ENCODE measurements around the gene CFAP57. TPM values are rescaled to one million over a fixed set of nuclear protein-coding genes. Genes with fewer than 3 reads are reported as not detected.
A peak's percentile ranks its signal among the peaks of the same experiment; 100 is the strongest.

Gene CFAP57
- total and polyA plus RNA-seq, 2 of the 8 experiments (the other 6 are each of a cell fraction or from before 2014, with no cell fraction given), result 0.20 to 0.80 TPM

GRCh38 chr1:43285269-43285990 lies 113.3 kb downstream of the CFAP57 start, which contains the start of gene C1orf210 (continued):
- no peak for TF ChIP-seq GABPA (IDR thresholded peaks at IDR 0.05; ENCODE audit: borderline replicate concordance, insufficient read depth, low read length)
- no peak for TF ChIP-seq FOSL1 (IDR thresholded peaks at IDR 0.05; ENCODE audit: insufficient read depth, low read depth, low read length)
- TF ChIP-seq KDM1A (IDR thresholded peaks at IDR 0.05; ENCODE audit: borderline replicate concordance, low read length), result peak; percentile 13; the same call in 1 of the 2 replicates
- 0 out of 2 replicates have a peak, but pooled peaks have one; percentile 53 for TF ChIP-seq TCF12 (IDR thresholded peaks at IDR 0.05; ENCODE audit: low read depth, low read length)
- no peak for TF ChIP-seq SP2 (IDR thresholded peaks at IDR 0.05; ENCODE audit: low read length)
- 0 out of 4 replicates have a peak, but pooled peaks of 1 of the 2 experiments have one; percentile 22 for TF ChIP-seq HDAC2 (IDR thresholded peaks at IDR 0.05; ENCODE audit: borderline replicate concordance in 1 of 2, low read depth in 2 of 2, low read length in 2 of 2)
- no peak for TF ChIP-seq HDAC6 (IDR thresholded peaks at IDR 0.05; ENCODE audit: low read depth, low read length)
- TF ChIP-seq CTCF (IDR thresholded peaks at IDR 0.05; ENCODE audit: control extremely low read depth in 1 of 3, insufficient read depth in 1 of 3, low read depth in 1 of 3, low read length in 3 of 3), result peak; percentile 58 to 71 (median 68)
- no peak for TF ChIP-seq BACH1 (IDR thresholded peaks at IDR 0.05; ENCODE audit: low read length)
- peak; percentile 36; the same call in 1 of the 2 replicates for TF ChIP-seq JUND (IDR thresholded peaks at IDR 0.05; ENCODE audit: low read length)
- TF ChIP-seq ATF3 (IDR thresholded peaks at IDR 0.05; ENCODE audit: insufficient read depth, low read depth, low read length), result no peak
- no peak for TF ChIP-seq TEAD4 (IDR thresholded peaks at IDR 0.05; ENCODE audit: low read depth, low read length)
- TF ChIP-seq SIX5 (IDR thresholded peaks at IDR 0.05; ENCODE audit: low read depth, low read length), result no peak
- no peak for TF ChIP-seq SUZ12 (IDR thresholded peaks at IDR 0.05; ENCODE audit: low read length)
- TF ChIP-seq SP1 (IDR thresholded peaks at IDR 0.05; ENCODE audit: low read depth, low read length), result 0 out of 2 replicates have a peak, but pooled peaks have one; percentile 39
- TF ChIP-seq RAD21 (IDR thresholded peaks at IDR 0.05 in 1 of 2, conservative IDR thresholded peaks at IDR 0.05 in 1 of 2; ENCODE audit: low read depth in 2 of 2, low read length in 2 of 2), result peak; percentile 38 to 40; a peak in 2 of 4 replicates
- no peak for TF ChIP-seq TAF7 (optimal IDR thresholded peaks at IDR 0.05; ENCODE audit: borderline replicate concordance, low read depth, low read length)
- TF ChIP-seq EGR1 (IDR thresholded peaks at IDR 0.05; ENCODE audit: borderline replicate concordance, low read depth, low read length), result no peak
- no peak for TF ChIP-seq RNF2 (IDR thresholded peaks at IDR 0.05; ENCODE audit: borderline replicate concordance, low read depth, low read length, missing control alignments, poor library complexity, severe bottlenecking)
- TF ChIP-seq NANOG (IDR thresholded peaks at IDR 0.05; ENCODE audit: insufficient read depth, low read depth, low read length, poor library complexity, severe bottlenecking), result no peak

Measured in H1 (cell line).